K562 (cell line): Measurements from ENCODE around the gene ZNF214. TPM values are rescaled to one million over a fixed set of nuclear protein-coding genes. Genes with fewer than 3 reads are reported as not detected.

Source experiments
- ATAC-seq: fragments of 200-7000 bp; cut with Tn5 transposase; 3 replicates; pipeline ENCODE4 v1.9.1; 2020; ENCODE audit warnings: moderate library complexity
- Bru-seq: library from RNA; stranded (reverse); fragments of 400-500 nt; gene quantifications from one replicate; lab custom pipeline; 2021; lab: Mats Ljungman, UMichigan
- BruChase-seq, 2 experiments: library from RNA; stranded (reverse); fragments of 400-500 nt; gene quantifications; one replicate each; lab custom pipeline; 2021; lab: Mats Ljungman, UMichigan
- BruUV-seq: library from RNA; stranded (reverse); fragments of 400-500 nt; replicated peaks from 2 replicates; lab custom pipeline; 2021; lab: Mats Ljungman, UMichigan
- CTCF ChIA-PET: fragments of 300-600 bp; formaldehyde crosslinking; extraction: SDS; loops from one replicate; lab custom pipeline; 2021; ENCODE audit warnings: low intra/inter-chr PET ratio; lab: Yijun Ruan, JAX
- POLR2A ChIA-PET: fragments of 300-600, 350-650 bp; sonication (Branson Sonifier 250); formaldehyde crosslinking; extraction: SDS; loops from one replicate; lab custom pipeline; 2021; ENCODE audit warnings: antibody characterized with exemption, inconsistent platforms; lab: Yijun Ruan, JAX
- DNase-seq, 4 experiments: peaks; one replicate each; pipeline versions ENCODE4 v3.0.0 to v3.0.0-alpha.2; 2011 to 2018; ENCODE audit warnings: low spot score in 3 of 4, mixed read lengths in 3 of 4; ENCODE audit errors: extremely low read depth in 1 of 4
- FAIRE-seq: peaks from 2 replicates; lab custom pipeline; 2011; peaks lifted over from hg19 to GRCh38; lab: Jason Lieb, UNC
- H2AFZ ChIP-seq: 2 replicates; pipeline ENCODE4 v1.6.0; 2011; ENCODE audit warnings: low read depth, low read length, control low read depth, inconsistent platforms
- H3K27ac ChIP-seq: fragments of 200-600 bp; 3 replicates; pipeline ENCODE4 v1.8.0; 2011; ENCODE audit warnings: low read depth, mild to moderate bottlenecking, control low read depth, inconsistent platforms, low read length, moderate library complexity, mixed read lengths; ENCODE audit errors: extremely low read depth
- H3K27me3 ChIP-seq, 2 experiments: fragments of 300-600 bp in 1 of 2; 2 replicates in 1 of 2; 3 replicates in 1 of 2; pipeline versions ENCODE4 v1.6.0 to v1.8.0; 2011; ENCODE audit warnings: inconsistent platforms in 2 of 2, low read length in 2 of 2, mild to moderate bottlenecking in 1 of 2, mixed read lengths in 1 of 2, moderate library complexity in 1 of 2; ENCODE audit not compliant: control insufficient read depth in 2 of 2, insufficient read depth in 2 of 2
- H3K36me3 ChIP-seq: fragments of 300-600 bp; 3 replicates; pipeline ENCODE4 v1.8.0; 2011; ENCODE audit warnings: mild to moderate bottlenecking, low read length, inconsistent platforms; ENCODE audit not compliant: control insufficient read depth, insufficient read depth
- H3K4me1 ChIP-seq, 2 experiments: fragments of 200-600 bp in 1 of 2; replicated peaks in 1 of 2; 2 replicates in 1 of 2; 3 replicates in 1 of 2; pipeline versions ENCODE4 v1.5.1 to v1.8.0; 2011; ENCODE audit warnings: inconsistent platforms in 2 of 2, low read length in 2 of 2, mild to moderate bottlenecking in 1 of 2, mixed read lengths in 1 of 2, moderate library complexity in 1 of 2; ENCODE audit not compliant: control insufficient read depth in 2 of 2, insufficient read depth in 2 of 2
- H3K4me2 ChIP-seq: 2 replicates; pipeline ENCODE4 v1.6.1; 2011; ENCODE audit warnings: low read length, control low read depth, inconsistent platforms, mixed read lengths; ENCODE audit not compliant: insufficient read depth
- H3K4me3 ChIP-seq: fragments of 200-600 bp; sonication (generic), shearing (Covaris generic); 2 replicates; pipeline ENCODE4 v1.5.1; 2016; ENCODE audit warnings: control low read depth, inconsistent platforms
- H3K79me2 ChIP-seq: fragments of 200-600 bp; 3 replicates; pipeline ENCODE4 v1.8.0; 2011; ENCODE audit warnings: low read length, inconsistent platforms; ENCODE audit not compliant: control insufficient read depth, insufficient read depth
- H3K9ac ChIP-seq, 2 experiments: 2 replicates each; pipeline versions ENCODE4 v1.6.0 to v1.6.1; 2011; ENCODE audit warnings: low read depth in 2 of 2, low read length in 2 of 2, control low read depth in 1 of 2, inconsistent platforms in 1 of 2, mild to moderate bottlenecking in 1 of 2, mixed read lengths in 1 of 2; ENCODE audit not compliant: insufficient read depth in 1 of 2
- H3K9me1 ChIP-seq: one replicate; pipeline ENCODE4 v1.6.0; 2011; ENCODE audit warnings: inconsistent platforms, mild to moderate bottlenecking, low read length, moderate library complexity; ENCODE audit not compliant: control insufficient read depth, insufficient read depth
- H3K9me3 ChIP-seq: replicated peaks from 2 replicates; pipeline ENCODE4 v1.5.1; 2011; ENCODE audit warnings: low read depth, low read length, inconsistent platforms; ENCODE audit not compliant: control insufficient read depth, insufficient read depth
- H4K20me1 ChIP-seq: replicated peaks from 2 replicates; pipeline ENCODE4 v1.6.1; 2011; ENCODE audit warnings: low read length, inconsistent platforms, mixed read lengths; ENCODE audit not compliant: control insufficient read depth, insufficient read depth
- CXXC5 ChIP-seq: fragments of 250-450 bp; sonication (Bioruptor Pico); IDR thresholded peaks from 2 replicates; pipeline ENCODE4 v1.8.0; 2022; ENCODE audit warnings: inconsistent platforms, mild to moderate bottlenecking, moderate library complexity
- L3MBTL2 ChIP-seq: fragments of 450-650 bp; IDR thresholded peaks from 2 replicates; pipeline ENCODE4 v1.6.1; 2016; ENCODE audit warnings: mild to moderate bottlenecking, moderate library complexity
- LCOR ChIP-seq: sonication (generic); formaldehyde crosslinking; IDR thresholded peaks from 2 replicates; pipeline ENCODE4 v1.8.0; 2022; ENCODE audit warnings: mild to moderate bottlenecking, missing genetic modification reagents
- POU5F1 ChIP-seq: fragments of 150-350 bp; IDR thresholded peaks from 2 replicates; pipeline ENCODE4 v1.6.1; 2014; ENCODE audit warnings: borderline replicate concordance, low read length, low read depth, mild to moderate bottlenecking; ENCODE audit not compliant: partially characterized antibody
- RFX1 ChIP-seq: fragments of 450-650 bp; IDR thresholded peaks from 2 replicates; pipeline ENCODE4 v1.6.1; 2016; ENCODE audit warnings: mild to moderate bottlenecking, moderate library complexity
- SMAD1 ChIP-seq: fragments of 150-350 bp; IDR thresholded peaks from 2 replicates; pipeline ENCODE4 v1.6.1; 2014; ENCODE audit warnings: low read length, low read depth; ENCODE audit not compliant: partially characterized antibody
- SMAD4 ChIP-seq: fragments of 250-450 bp; sonication (Bioruptor Pico); conservative IDR thresholded peaks from 2 replicates; pipeline ENCODE4 v1.8.0; 2021; ENCODE audit warnings: inconsistent platforms, mild to moderate bottlenecking, moderate library complexity
- TFAP4 ChIP-seq: sonication (generic); formaldehyde crosslinking; IDR thresholded peaks from 2 replicates; pipeline ENCODE4 v1.8.0; 2022; ENCODE audit warnings: missing genetic modification reagents, mild to moderate bottlenecking, moderate library complexity, borderline replicate concordance
- WGBS: fragments of 100-300 bp; shearing (Covaris generic); methylation state at CpG from one replicate; pipeline ENCODE4 v1.1.6; 2016; ENCODE audit warnings: low coverage, mixed read lengths; ENCODE audit not compliant: insufficient coverage; ENCODE audit errors: missing lambda C conversion rate; 5-methylcytosine and 5-hydroxymethylcytosine counted together
- in situ Hi-C: fragments of 300-500 bp; cut with MboI; formaldehyde crosslinking; loops from 4 replicates; pipeline ENCODE4 v1.15.0; 2018; ENCODE audit warnings: inconsistent platforms, mixed read lengths
- intact Hi-C: fragments of 100-400 bp; cut with micrococcal nuclease; formaldehyde crosslinking; loops from 2 replicates; pipeline ENCODE4 v1.14.2; 2022
- long read RNA-seq, 3 experiments: library from polyadenylated mRNA in 2 of 3; library from RNA in 1 of 3; unstranded in 2 of 3; stranded (forward) in 1 of 3; transcript quantifications; one replicate each; pipeline ENCODE4 v2.0.0, GENCODE V29; 2019 to 2022
- polyA minus RNA-seq, 3 experiments: library from RNA; depleted of rRNA, polyadenylated mRNA; stranded (reverse); fragments of >200 nt; gene quantifications; 2 replicates each; pipeline ENCODE4 v1.2.3, GENCODE V29; 2011
- polyA plus RNA-seq, 8 experiments: library from polyadenylated mRNA; depleted of rRNA in 4 of 8; stranded (reverse) in 5 of 8; unstranded in 3 of 8; fragments of >200 nt; fragmentation: Nextera tagmentation in 2 of 8; fragmentation: Illumina TruSeq in 1 of 8; extraction: Ambion mirVana in 2 of 8; extraction: Trizol in 1 of 8; gene quantifications; 2 replicates each; pipeline versions ENCODE4 v1.2.1 to v1.2.3, GENCODE V29; 2011 to 2014; ENCODE audit warnings: inconsistent platforms in 1 of 8, missing spikeins in 1 of 8
- total RNA-seq, 7 experiments: library from RNA; depleted of rRNA in 6 of 7; stranded (reverse); fragments of >200 nt in 6 of 7; fragmentation: Illumina TruSeq in 2 of 7; extraction: Trizol in 2 of 7; gene quantifications; 2 replicates each; pipeline versions ENCODE4 v1.2.1 to v1.2.3, GENCODE V29; 2011 to 2021; ENCODE audit warnings: low replicate concordance in 1 of 7
- TF ChIP-seq, protein P1 (sequence below), 2 experiments: IDR thresholded peaks; 2 replicates each; pipeline ENCODE4 v1.6.1; 2011; ENCODE audit warnings: borderline replicate concordance in 1 of 2, control low read depth in 1 of 2, low read depth in 1 of 2, low read length in 1 of 2, mild to moderate bottlenecking in 1 of 2, mixed read lengths in 1 of 2, moderate library complexity in 1 of 2; ENCODE audit not compliant: insufficient read depth in 1 of 2, insufficient read length in 1 of 2, poor library complexity in 1 of 2, severe bottlenecking in 1 of 2; ENCODE audit errors: extremely low read depth in 1 of 2
- TF ChIP-seq, protein P2 (sequence below): fragments of 450-650 bp; conservative IDR thresholded peaks from 2 replicates; pipeline ENCODE4 v1.6.1; 2016; ENCODE audit warnings: missing genetic modification characterization, low read depth, mild to moderate bottlenecking, control low read depth, missing compliant biosample characterization

ZNF214 gene
- total RNA-seq (2011; cell fraction: chromatin; rRNA removed; ENCODE audit: low replicate concordance), result not detected in 2 replicates
- 0.17 TPM in 1 of 2 replicates, not detected in the other for total RNA-seq (2011; cell fraction: nucleolus; rRNA removed)
- total RNA-seq (2011; cell fraction: nucleoplasm; rRNA removed), result not detected in 2 replicates
- total RNA-seq (2014; rRNA removed) (0.08 and 0.41 TPM in 2 replicates), total RNA-seq (2014; rRNA removed; fragmentation: Illumina TruSeq; extraction: Trizol) (0.36 and 0.38 TPM in 2 replicates), total RNA-seq (2015; rRNA removed; fragmentation: Illumina TruSeq; extraction: Trizol) (0.15 and 0.36 TPM in 2 replicates), total RNA-seq (2021) (0.29 TPM in 2 replicates), polyA plus RNA-seq (2011; rRNA removed) (0.11 and 0.24 TPM in 2 replicates), polyA plus RNA-seq (2014; fragmentation: Illumina TruSeq; extraction: Trizol) (0.30 and 0.40 TPM in 2 replicates), polyA plus RNA-seq (2014; fragmentation: Nextera tagmentation; extraction: Ambion mirVana) (under 1 TPM; 0.06 to 0.11 TPM), polyA plus RNA-seq (2014; rRNA removed) (not detected in 2 replicates), polyA minus RNA-seq (2011; rRNA and poly(A)+ RNA removed) (0.30 TPM in 1 of 2 replicates, not detected in the other), Bru-seq, nascent RNA (percentile 24 among the genes with signal in this experiment), BruChase-seq, experiment 1, labeled RNA remaining after a 2-hour chase (percentile 20 among the genes with signal in this experiment), BruChase-seq, experiment 2, labeled RNA remaining after a 6-hour chase (percentile 21 among the genes with signal in this experiment)
- polyA plus RNA-seq (2011; cell fraction: cytosol; rRNA removed), result not detected in 2 replicates
- polyA plus RNA-seq (2011; cell fraction: nucleus; rRNA removed), result 0.10 TPM in 1 of 2 replicates, not detected in the other
- 0.22 and 0.78 TPM in 2 replicates for polyA plus RNA-seq (2012)
- polyA minus RNA-seq (2011; cell fraction: cytosol; rRNA and poly(A)+ RNA removed), result not detected in 2 replicates
- 0.13 and 0.44 TPM in 2 replicates for polyA minus RNA-seq (2011; cell fraction: nucleus; rRNA and poly(A)+ RNA removed)
- long read RNA-seq, experiment 1, result 0 reads
- long read RNA-seq, experiment 2, result 0 reads
- long read RNA-seq, experiment 3, partial matches to known transcripts, result 0 of 1 reads
- long read RNA-seq, experiment 3, other reads (novel, unspliced or antisense), result 0 of 1 reads

GRCh38 chr11:7020183-7020917, at the start of gene ZNF214, which contains the start of gene NLRP14:
TSS of gene ZNF214 (minus strand) at chr11:7020346. CDS start at chr11:7002835, 17,511 bp downstream.
TSS of gene NLRP14 (plus strand) at chr11:7020479. CDS start at chr11:7038587, 18,108 bp downstream.
- CTCF ChIA-PET, result no interaction called here
- Histone ChIP-seq H3K4me1 (peaks cover 0 to 11% of the 10 kb centered on the region in 2 experiments; a peak in 3 of 5 replicates), H3K36me3 (no peaks in the 10 kb centered on the region), H3K79me2 (no peaks in the 10 kb centered on the region), H3K4me2 (peak within 1 kb of the TSS; percentile 69), H2AFZ (peak within 1 kb of the TSS; percentile 79), H3K9me1 (no peaks in the 10 kb centered on the region), H3K27ac (no peak within 1 kb of the TSS), H3K4me3 (peak within 1 kb of the TSS; percentile 9), H3K9ac (peak within 1 kb of the TSS in 1 of 2 experiments; percentile 39; a peak in 1 of 4 replicates), H3K27me3 (no peaks in the 10 kb centered on the region), H3K9me3 (no peaks in the 10 kb centered on the region), H4K20me1 (no peaks in the 10 kb centered on the region)
- intact Hi-C loops (no loop called here), in situ Hi-C loops (no loop called here)
- no peak for FAIRE-seq
- POLR2A ChIA-PET, result interaction anchor here (1.1 to 1.7 kb wide), 2 partner anchors 9 to 10 kb away, joined by 4 to 6 read pairs; no protein-coding TSS in a partner anchor
- ATAC-seq, result peak; percentile 91
- 46% methylated on average over 34 of the region's 47 CpGs for WGBS
- BruUV-seq, result no TSS peak
- peak; percentile 59 to 69 (median 64) for DNase-seq
- TF ChIP-seq, protein P1, sequence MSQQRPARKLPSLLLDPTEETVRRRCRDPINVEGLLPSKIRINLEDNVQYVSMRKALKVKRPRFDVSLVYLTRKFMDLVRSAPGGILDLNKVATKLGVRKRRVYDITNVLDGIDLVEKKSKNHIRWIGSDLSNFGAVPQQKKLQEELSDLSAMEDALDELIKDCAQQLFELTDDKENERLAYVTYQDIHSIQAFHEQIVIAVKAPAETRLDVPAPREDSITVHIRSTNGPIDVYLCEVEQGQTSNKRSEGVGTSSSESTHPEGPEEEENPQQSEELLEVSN (IDR thresholded peaks at IDR 0.05; ENCODE audit: borderline replicate concordance in 1 of 2, extremely low read depth in 1 of 2, insufficient read depth in 1 of 2, insufficient read length in 1 of 2, low read depth in 1 of 2, low read length in 1 of 2, poor library complexity in 1 of 2, severe bottlenecking in 1 of 2), result peak; percentile 74 to 82
- TF ChIP-seq SMAD1 (no peak), POU5F1 (no peak), RFX1 (peak; percentile 88), CXXC5 (CRISPR knock-in tag) (peak; percentile 35; the same call in 1 of the 2 replicates), TFAP4 (CRISPR knock-in tag) (peak; percentile 34; the same call in 1 of the 2 replicates), L3MBTL2 (peak; percentile 68), LCOR (CRISPR knock-in tag) (0 out of 2 replicates have a peak, but pooled peaks have one; percentile 24), SMAD4 (CRISPR knock-in tag) (no peak)
- TF ChIP-seq, protein P2, sequence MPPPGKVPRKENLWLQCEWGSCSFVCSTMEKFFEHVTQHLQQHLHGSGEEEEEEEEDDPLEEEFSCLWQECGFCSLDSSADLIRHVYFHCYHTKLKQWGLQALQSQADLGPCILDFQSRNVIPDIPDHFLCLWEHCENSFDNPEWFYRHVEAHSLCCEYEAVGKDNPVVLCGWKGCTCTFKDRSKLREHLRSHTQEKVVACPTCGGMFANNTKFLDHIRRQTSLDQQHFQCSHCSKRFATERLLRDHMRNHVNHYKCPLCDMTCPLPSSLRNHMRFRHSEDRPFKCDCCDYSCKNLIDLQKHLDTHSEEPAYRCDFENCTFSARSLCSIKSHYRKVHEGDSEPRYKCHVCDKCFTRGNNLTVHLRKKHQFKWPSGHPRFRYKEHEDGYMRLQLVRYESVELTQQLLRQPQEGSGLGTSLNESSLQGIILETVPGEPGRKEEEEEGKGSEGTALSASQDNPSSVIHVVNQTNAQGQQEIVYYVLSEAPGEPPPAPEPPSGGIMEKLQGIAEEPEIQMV, result no peak
